B cell (primary cell): ENCODE data around the gene SH2B2. TPM values are rescaled to one million over a fixed set of nuclear protein-coding genes. Genes with fewer than 3 reads are reported as not detected.

Experiments used
- ATAC-seq: fragments of 200-7000 bp; cut with Tn5 transposase; one replicate; pipeline ENCODE4 v1.10.0; 2021; ENCODE audit warnings: low read depth, mild to moderate bottlenecking, moderate number of reproducible peaks, moderate library complexity
- CTCF ChIA-PET: fragments of 350-600 bp; sonication (Branson Sonifier 250); formaldehyde crosslinking; loops from one replicate; lab custom pipeline; 2021; ENCODE audit warnings: antibody characterized with exemption, inconsistent platforms; lab: Charles Lee
- POLR2A ChIA-PET: fragments of 350-600 bp; sonication (Branson Sonifier 250); formaldehyde crosslinking; loops from one replicate; lab custom pipeline; 2021; ENCODE audit warnings: antibody characterized with exemption; lab: Charles Lee
- DNase-seq: peaks from one replicate; pipeline ENCODE4 v3.0.0; 2013
- H2AFZ ChIP-seq: 2 replicates; pipeline ENCODE4 v1.6.1; 2012; ENCODE audit warnings: mild to moderate bottlenecking, low read depth, low read length; ENCODE audit not compliant: insufficient read depth, poor library complexity, severe bottlenecking
- H3K27ac ChIP-seq, 2 donors: 1 replicate in 1 of 2; 2 replicates in 1 of 2; pipeline ENCODE4 v1.5.1; 2012 to 2013; ENCODE audit warnings: low read length in 2 of 2, mild to moderate bottlenecking in 2 of 2, moderate library complexity in 1 of 2
- H3K27me3 ChIP-seq, 4 experiments: fragments of 200-600 bp in 1 of 4; sonication (generic) in 1 of 4; replicated peaks in 1 of 4; 1 replicate in 2 of 4; 2 replicates in 2 of 4; pipeline versions ENCODE4 v1.6.1 to v1.7.0; 2013 to 2016; ENCODE audit warnings: low read length in 3 of 4, mild to moderate bottlenecking in 2 of 4, mixed read lengths in 1 of 4, moderate library complexity in 1 of 4; ENCODE audit not compliant: insufficient read depth in 4 of 4, control insufficient read depth in 3 of 4; ENCODE audit errors: control extremely low read depth in 1 of 4
- H3K36me3 ChIP-seq, 2 experiments: replicated peaks in 1 of 2; 1 replicate in 1 of 2; 2 replicates in 1 of 2; pipeline versions ENCODE4 v1.6.1 to v1.7.1; 2013; ENCODE audit warnings: low read length in 1 of 2; ENCODE audit not compliant: insufficient read depth in 2 of 2, control insufficient read depth in 1 of 2; ENCODE audit errors: control extremely low read depth in 1 of 2, extremely low read depth in 1 of 2
- H3K4me1 ChIP-seq, 2 donors: fragments of 200-600 bp in 1 of 2; sonication (generic) in 1 of 2; 1 replicate in 1 of 2; 2 replicates in 1 of 2; pipeline versions ENCODE4 v1.5.1 to v1.6.1; 2013 to 2017; ENCODE audit warnings: low read length in 2 of 2; ENCODE audit not compliant: control insufficient read depth in 2 of 2, insufficient read depth in 2 of 2
- H3K4me2 ChIP-seq: replicated peaks from 2 replicates; pipeline ENCODE3; 2012; ENCODE audit warnings: mild to moderate bottlenecking, low read depth, low read length; ENCODE audit not compliant: poor library complexity, severe bottlenecking
- H3K4me3 ChIP-seq, 5 experiments: fragments of 200-600 bp in 1 of 5; sonication (generic) in 1 of 5; 1 replicate in 3 of 5; 2 replicates in 2 of 5; pipeline versions ENCODE4 v1.5.1 to v1.7.0; 2011 to 2016; ENCODE audit warnings: low read length in 4 of 5, mild to moderate bottlenecking in 4 of 5, low read depth in 2 of 5, control low read depth in 1 of 5, moderate library complexity in 1 of 5; ENCODE audit not compliant: insufficient read depth in 1 of 5; ENCODE audit errors: control extremely low read depth in 1 of 5, extremely low read depth in 1 of 5
- H3K79me2 ChIP-seq: fragments of 200-600 bp; sonication (generic); one replicate; pipeline ENCODE4 v1.6.0; 2016; ENCODE audit warnings: low read length; ENCODE audit not compliant: control insufficient read depth, insufficient read depth
- H3K9ac ChIP-seq: fragments of 200-600 bp; sonication (generic); 2 replicates; pipeline ENCODE4 v1.6.1; 2017; ENCODE audit warnings: mild to moderate bottlenecking, low read length, moderate library complexity
- H3K9me3 ChIP-seq, 3 donors: one replicate each; pipeline versions ENCODE4 v1.6.1 to v1.7.1; 2013; ENCODE audit warnings: low read length in 2 of 3; ENCODE audit not compliant: control insufficient read depth in 2 of 3, insufficient read depth in 1 of 3; ENCODE audit errors: control extremely low read depth in 1 of 3
- H4K20me1 ChIP-seq: 2 replicates; pipeline ENCODE4 v1.6.0; 2012; ENCODE audit warnings: mild to moderate bottlenecking, low read length; ENCODE audit not compliant: insufficient read depth, control insufficient read depth, poor library complexity, severe bottlenecking
- H3K27ac Mint-ChIP-seq: one replicate; pipeline ENCODE4 v1.8.0; 2021; ENCODE audit warnings: mixed read lengths
- H3K27me3 Mint-ChIP-seq: one replicate; pipeline ENCODE4 v1.8.0; 2021; ENCODE audit warnings: mixed read lengths
- H3K4me1 Mint-ChIP-seq: one replicate; pipeline ENCODE4 v1.8.0; 2021; ENCODE audit warnings: mixed read lengths
- H3K4me3 Mint-ChIP-seq: one replicate; pipeline ENCODE4 v1.8.0; 2021; ENCODE audit warnings: mixed read lengths
- H3K9me3 Mint-ChIP-seq: one replicate; pipeline ENCODE4 v1.8.0; 2022; ENCODE audit warnings: mixed read lengths; ENCODE audit not compliant: insufficient read depth
- CTCF ChIP-seq: fragments of 200-600 bp; IDR thresholded peaks from one replicate; pipeline ENCODE4 v1.8.0; 2022; ENCODE audit warnings: antibody characterized with exemption, mild to moderate bottlenecking
- WGBS: methylation state at CpG from one replicate; pipeline ENCODE4 v1.1.5; 2013; ENCODE audit warnings: missing lambda C conversion rate; ENCODE audit not compliant: insufficient coverage; 5-methylcytosine and 5-hydroxymethylcytosine counted together
- intact Hi-C: fragments of 100-400 bp; cut with micrococcal nuclease; formaldehyde crosslinking; loops from one replicate; pipeline ENCODE4 v1.10.0; 2022
- polyA plus RNA-seq: library from polyadenylated mRNA; depleted of rRNA; stranded (reverse); fragments of >200 nt; gene quantifications from 2 replicates; pipeline ENCODE4 v1.2.3, GENCODE V29; 2012
- total RNA-seq, 2 donors: library from RNA; stranded (reverse); fragments of 120-200 nt in 1 of 2; gene quantifications; 1 replicate in 1 of 2; 2 replicates in 1 of 2; pipeline versions ENCODE4 v1.2.3 to v1.2.4, GENCODE V29; 2013 to 2022

Gene SH2B2
- total and polyA plus RNA-seq, 2 donors (not counting 1 experiment from before 2014, with no cell fraction given): 41.2 to 95.4 TPM

GRCh38 chr7:102305414-102306268 is 19.0 kb downstream of the SH2B2 start:
- no peak for TF ChIP-seq CTCF
- DNase-seq: peak; percentile 54
- H3K4me3 Mint-ChIP-seq: peak overlapping the region; percentile 81
- WGBS: 44% methylated on average over 10 of the region's 17 CpGs
- no peaks in the 10 kb centered on the region for H3K9me3 Mint-ChIP-seq
- peak overlapping the region in 1 of 5 experiments; percentile 9 for H3K4me3 ChIP-seq
- peak overlapping the region; percentile 28 for H2AFZ ChIP-seq
- peaks cover 70 to 78% of the 10 kb centered on the region in 2 donors for H3K4me1 ChIP-seq
- peak; percentile 3 for ATAC-seq
- H3K36me3 ChIP-seq: peaks cover 0 to 52% of the 10 kb centered on the region in 2 experiments
- H3K9me3 ChIP-seq: peaks cover 0 to 7% (median 0%) of the 10 kb centered on the region in 3 donors
- peaks cover 74% of the 10 kb centered on the region for H3K4me1 Mint-ChIP-seq
- CTCF ChIA-PET: interaction anchor here (0.8 to 7.4 kb wide), 5 partner anchors 10 to 86 kb away, joined by 3 to 75 read pairs (median 7); partner anchors contain the start of gene SH2B2
- H3K27me3 Mint-ChIP-seq: no peaks in the 10 kb centered on the region
- H4K20me1 ChIP-seq: peaks cover 20% of the 10 kb centered on the region
- H3K79me2 ChIP-seq: peaks cover 75% of the 10 kb centered on the region
- intact Hi-C loops: loop anchor here (10.0 kb wide), 1 partner anchor 119 kb away; no protein-coding TSS in a partner anchor
- POLR2A ChIA-PET: interaction anchor here (1.0 to 10.7 kb wide), 3 partner anchors 17 to 26 kb away, joined by 7 to 126 read pairs (median 11); partner anchors contain the start of gene SH2B2
- no peaks in the 10 kb centered on the region for H3K27me3 ChIP-seq
- peak overlapping the region; percentile 98 for H3K27ac Mint-ChIP-seq
- H3K4me2 ChIP-seq: peak overlapping the region; percentile 86
- H3K9ac ChIP-seq: peak overlapping the region; percentile 59
- peak overlapping the region; percentile 93 to 95 for H3K27ac ChIP-seq
